Activated B cell treated with CpG ODN at 0.5 μM for 24 hours (primary cell): Measurements from ENCODE around the gene DPF3. TPM values are rescaled to one million over a fixed set of nuclear protein-coding genes. Genes with fewer than 3 reads are reported as not detected.

ENCODE experiments used
- ATAC-seq: fragments of 200-7000 bp; cut with Tn5 transposase; one replicate; pipeline ENCODE4 v1.10.0; 2021; ENCODE audit warnings: low read depth, mild to moderate bottlenecking, moderate library complexity
- CTCF ChIA-PET: fragments of 350-600 bp; sonication (Branson Sonifier 250); formaldehyde crosslinking; loops from one replicate; lab custom pipeline; 2021; ENCODE audit warnings: antibody characterized with exemption; lab: Charles Lee
- POLR2A ChIA-PET: fragments of 350-600 bp; sonication (Branson Sonifier 250); formaldehyde crosslinking; loops from one replicate; lab custom pipeline; 2021; ENCODE audit warnings: antibody characterized with exemption; lab: Charles Lee
- DNase-seq: peaks from one replicate; pipeline ENCODE4 v3.0.0; 2022
- H3K27ac Mint-ChIP-seq: one replicate; pipeline ENCODE4 v1.8.0; 2020; ENCODE audit warnings: mixed read lengths
- H3K27me3 Mint-ChIP-seq: one replicate; pipeline ENCODE4 v1.8.0; 2021; ENCODE audit warnings: mixed read lengths
- H3K36me3 Mint-ChIP-seq: one replicate; pipeline ENCODE4 v1.8.0; 2021; ENCODE audit warnings: low read depth, mixed read lengths
- H3K4me1 Mint-ChIP-seq: one replicate; pipeline ENCODE4 v1.8.0; 2021; ENCODE audit warnings: mixed read lengths
- H3K4me3 Mint-ChIP-seq: one replicate; pipeline ENCODE4 v1.8.0; 2020; ENCODE audit warnings: mild to moderate bottlenecking, mixed read lengths
- H3K9me3 Mint-ChIP-seq: one replicate; pipeline ENCODE4 v1.8.0; 2020; ENCODE audit warnings: mixed read lengths
- CTCF ChIP-seq: fragments of 200-600 bp; IDR thresholded peaks from one replicate; pipeline ENCODE4 v1.8.0; 2022; ENCODE audit warnings: antibody characterized with exemption, mild to moderate bottlenecking
- intact Hi-C: fragments of 100-400 bp; cut with micrococcal nuclease; formaldehyde crosslinking; loops from one replicate; pipeline ENCODE4 v1.15.1; 2024
- total RNA-seq: library from RNA; stranded (reverse); gene quantifications from 2 replicates; pipeline ENCODE4 v1.2.3, GENCODE V29; 2022

DPF3 gene
- total RNA-seq, 1 donor from 2014 or later = 3.5 TPM

- CTCF ChIA-PET = no interaction called here
- no peak for ATAC-seq
- no peaks in the 10 kb centered on the region for H3K27me3 Mint-ChIP-seq
These were observed 136.9 kb downstream of the DPF3 start for GRCh38 chr14:72756967-72757366.

GRCh38 chr14:72755766-72756165 is 138.1 kb downstream of the DPF3 start:
- Mint-ChIP-seq H3K27me3 (no peaks in the 10 kb centered on the region), H3K27ac (no peak overlapping the region), H3K36me3 (peaks cover 26% of the 10 kb centered on the region), H3K4me1 (peaks cover 19% of the 10 kb centered on the region), H3K9me3 (peaks cover 18% of the 10 kb centered on the region), H3K4me3 (no peak overlapping the region)
- TF ChIP-seq CTCF = no peak
- ChIA-PET CTCF (no interaction called here), POLR2A (no interaction called here)
- ATAC-seq (no peak), DNase-seq (no peak)
- intact Hi-C loops = loop anchor here (10.0 kb wide), 1 partner anchor 139 kb away; the partner anchor contains the start of gene DPF3

More at GRCh38 chr14:72756967-72757366, 136.9 kb downstream of the DPF3 start:
- DNase-seq = no peak
- H3K36me3 Mint-ChIP-seq = peaks cover 27% of the 10 kb centered on the region
- H3K4me3 Mint-ChIP-seq = no peak overlapping the region
- intact Hi-C loops = loop anchor here (10.0 kb wide), 1 partner anchor 138 kb away; the partner anchor contains the start of gene DPF3
- TF ChIP-seq CTCF = no peak
- peaks cover 11% of the 10 kb centered on the region for H3K4me1 Mint-ChIP-seq
- H3K27ac Mint-ChIP-seq = no peak overlapping the region
- H3K9me3 Mint-ChIP-seq = peaks cover 18% of the 10 kb centered on the region
- POLR2A ChIA-PET = no interaction called here

GRCh38 chr14:72754949-72755348 is 139.0 kb downstream of the DPF3 start:
- peaks cover 16% of the 10 kb centered on the region for H3K9me3 Mint-ChIP-seq
- no peak overlapping the region for H3K27ac Mint-ChIP-seq
- POLR2A ChIA-PET = no interaction called here
- H3K27me3 Mint-ChIP-seq = no peaks in the 10 kb centered on the region
- ATAC-seq (no peak), DNase-seq (no peak)
- TF ChIP-seq CTCF = no peak
- H3K36me3 Mint-ChIP-seq = peaks cover 23% of the 10 kb centered on the region
- H3K4me3 Mint-ChIP-seq = no peak overlapping the region
- CTCF ChIA-PET = no interaction called here
- H3K4me1 Mint-ChIP-seq = peaks cover 19% of the 10 kb centered on the region
- intact Hi-C loops = loop anchor here (10.0 kb wide), 1 partner anchor 140 kb away; the partner anchor contains the start of gene DPF3

- Mint-ChIP-seq H3K4me1 (peaks cover 19% of the 10 kb centered on the region), H3K9me3 (peaks cover 9% of the 10 kb centered on the region), H3K27ac (no peak overlapping the region), H3K4me3 (no peak overlapping the region), H3K36me3 (peaks cover 21% of the 10 kb centered on the region), H3K27me3 (no peaks in the 10 kb centered on the region)
- intact Hi-C loops = loop anchor here (10.0 kb wide), 1 partner anchor 141 kb away; the partner anchor contains the start of gene DPF3
- ChIA-PET CTCF (no interaction called here), POLR2A (no interaction called here)
- DNase-seq (no peak), ATAC-seq (no peak)
- no peak for TF ChIP-seq CTCF
These were observed 140.0 kb downstream of the DPF3 start for GRCh38 chr14:72753879-72754400.

GRCh38 chr14:72753044-72753710 is 140.7 kb downstream of the DPF3 start:
- H3K27me3 Mint-ChIP-seq = no peaks in the 10 kb centered on the region
- peaks cover 20% of the 10 kb centered on the region for H3K36me3 Mint-ChIP-seq
- no peak overlapping the region for H3K4me3 Mint-ChIP-seq
- no peak for TF ChIP-seq CTCF
- POLR2A ChIA-PET = no interaction called here
- no peak overlapping the region for H3K27ac Mint-ChIP-seq
- H3K9me3 Mint-ChIP-seq = peaks cover 2% of the 10 kb centered on the region
- no peak for ATAC-seq
- intact Hi-C loops = loop anchor here (10.0 kb wide), 1 partner anchor 142 kb away; the partner anchor contains the start of gene DPF3
- CTCF ChIA-PET = interaction anchor here (1.4 kb wide), 1 partner anchor 141 kb away, joined by 3 read pairs; the partner anchor contains the start of gene DPF3
- peaks cover 19% of the 10 kb centered on the region for H3K4me1 Mint-ChIP-seq
- no peak for DNase-seq
